Karpas-422 (cell line): ENCODE data around the gene TM7SF2. TPM values are rescaled to one million over a fixed set of nuclear protein-coding genes. Genes with fewer than 3 reads are reported as not detected.

Experiments used
- DNase-seq: peaks from one replicate; pipeline ENCODE4 v3.0.0-alpha.2; 2015
- H2AFZ ChIP-seq: fragments of 200-600 bp; sonication (generic); 2 replicates; pipeline ENCODE4 v1.6.1; 2014; ENCODE audit warnings: antibody characterized with exemption, low read length, mixed read lengths
- H3K27ac ChIP-seq: fragments of 200-600 bp; sonication (generic); 2 replicates; pipeline ENCODE4 v1.5.1; 2014; ENCODE audit warnings: mild to moderate bottlenecking, low read length, moderate library complexity
- H3K27me3 ChIP-seq: fragments of 200-600 bp; sonication (generic); 2 replicates; pipeline ENCODE4 v1.6.1; 2014; ENCODE audit warnings: low read length, mixed read lengths
- H3K36me3 ChIP-seq: fragments of 200-600 bp; sonication (generic); 2 replicates; pipeline ENCODE4 v1.6.1; 2014; ENCODE audit warnings: low read length, mixed read lengths; ENCODE audit not compliant: insufficient read depth
- H3K4me1 ChIP-seq: fragments of 200-600 bp; sonication (generic); 2 replicates; pipeline ENCODE4 v1.6.1; 2014; ENCODE audit warnings: mild to moderate bottlenecking, low read length, mixed read lengths
- H3K4me2 ChIP-seq: fragments of 200-600 bp; sonication (generic); 2 replicates; pipeline ENCODE4 v1.6.1; 2014; ENCODE audit warnings: low read length, low read depth, mild to moderate bottlenecking; ENCODE audit not compliant: poor library complexity, severe bottlenecking
- H3K4me3 ChIP-seq: fragments of 200-600 bp; sonication (generic); 2 replicates; pipeline ENCODE4 v1.5.1; 2014; ENCODE audit warnings: mild to moderate bottlenecking, antibody characterized with exemption, low read length, mixed read lengths
- H3K79me2 ChIP-seq: fragments of 200-600 bp; sonication (generic); 2 replicates; pipeline ENCODE4 v1.6.1; 2014; ENCODE audit warnings: mild to moderate bottlenecking, low read length, mixed read lengths
- H3K9ac ChIP-seq: fragments of 200-600 bp; sonication (generic); 2 replicates; pipeline ENCODE4 v1.6.0; 2014; ENCODE audit warnings: low read length
- H3K9me2 ChIP-seq: fragments of 200-600 bp; sonication (generic), shearing (Covaris generic); replicated peaks from 2 replicates; pipeline ENCODE4 v1.6.0; 2014; ENCODE audit warnings: mild to moderate bottlenecking, low read length, moderate library complexity; ENCODE audit not compliant: insufficient read depth
- H3K9me3 ChIP-seq: fragments of 300-700, 200-600 bp; sonication (generic); 2 replicates; pipeline ENCODE4 v1.6.1; 2014; ENCODE audit warnings: low read length, mixed read lengths
- H4K20me1 ChIP-seq: fragments of 200-600 bp; sonication (generic); 2 replicates; pipeline ENCODE4 v1.6.1; 2014; ENCODE audit warnings: mild to moderate bottlenecking, antibody characterized with exemption, low read length, low read depth; ENCODE audit not compliant: insufficient read depth
- total RNA-seq: library from RNA; depleted of rRNA; stranded (reverse); fragments of >200 nt; shearing (Covaris generic); gene quantifications from 2 replicates; pipeline ENCODE4 v1.2.3, GENCODE V29; 2014; ENCODE audit warnings: low replicate concordance

TM7SF2 gene
- total RNA-seq, 1 experiment from 2014 or later = 160 TPM

GRCh38 chr11:65107751-65108468 is 3.8 kb upstream of the TM7SF2 start:
- Histone ChIP-seq H3K27ac (no peak overlapping the region), H3K4me2 (no peak overlapping the region), H3K9ac (no peak overlapping the region), H3K4me3 (no peak overlapping the region), H3K9me2 (no peaks in the 10 kb centered on the region), H3K4me1 (peaks cover 15% of the 10 kb centered on the region), H3K36me3 (no peaks in the 10 kb centered on the region), H3K27me3 (no peaks in the 10 kb centered on the region), H2AFZ (no peak overlapping the region), H3K9me3 (no peaks in the 10 kb centered on the region), H4K20me1 (no peaks in the 10 kb centered on the region), H3K79me2 (peaks cover 17% of the 10 kb centered on the region)
- DNase-seq = no peak

- Histone ChIP-seq H3K4me1 (peaks cover 22% of the 10 kb centered on the region), H3K9ac (no peak overlapping the region), H3K27ac (no peak overlapping the region), H3K79me2 (peaks cover 21% of the 10 kb centered on the region), H4K20me1 (no peaks in the 10 kb centered on the region), H3K36me3 (no peaks in the 10 kb centered on the region), H3K9me3 (no peaks in the 10 kb centered on the region), H3K27me3 (no peaks in the 10 kb centered on the region), H3K9me2 (no peaks in the 10 kb centered on the region), H3K4me3 (no peak overlapping the region), H3K4me2 (no peak overlapping the region), H2AFZ (no peak overlapping the region)
- no peak for DNase-seq
Observed at GRCh38 chr11:65108469-65109123, 3.1 kb upstream of the TM7SF2 start.

- Histone ChIP-seq H3K4me3 (no peak overlapping the region), H3K27ac (no peak overlapping the region), H3K9me3 (no peaks in the 10 kb centered on the region), H3K27me3 (no peaks in the 10 kb centered on the region), H2AFZ (no peak overlapping the region), H3K4me1 (peaks cover 31% of the 10 kb centered on the region), H4K20me1 (no peaks in the 10 kb centered on the region), H3K36me3 (no peaks in the 10 kb centered on the region), H3K9ac (no peak overlapping the region), H3K9me2 (no peaks in the 10 kb centered on the region), H3K79me2 (peaks cover 26% of the 10 kb centered on the region), H3K4me2 (no peak overlapping the region)
- no peak for DNase-seq
Observed at GRCh38 chr11:65109231-65110198, 2.2 kb upstream of the TM7SF2 start.

GRCh38 chr11:65110354-65110861 is 1.3 kb upstream of the TM7SF2 start:
- Histone ChIP-seq H2AFZ (no peak overlapping the region), H3K9me2 (no peaks in the 10 kb centered on the region), H3K9ac (peak overlapping the region; percentile 51), H3K9me3 (no peaks in the 10 kb centered on the region), H3K27me3 (no peaks in the 10 kb centered on the region), H3K4me2 (peak overlapping the region; percentile 25), H3K79me2 (peaks cover 32% of the 10 kb centered on the region), H4K20me1 (no peaks in the 10 kb centered on the region), H3K36me3 (0 out of 2 replicates have a peak, but pooled peaks cover 1% of the 10 kb centered on the region), H3K4me3 (no peak overlapping the region), H3K27ac (no peak overlapping the region; the same call in 1 of the 2 replicates), H3K4me1 (peaks cover 40% of the 10 kb centered on the region)
- DNase-seq = peak; percentile 96

- no peaks in the 10 kb centered on the region for H4K20me1 ChIP-seq
- H3K27ac ChIP-seq = no peak overlapping the region; the same call in 1 of the 2 replicates
- no peaks in the 10 kb centered on the region for H3K9me3 ChIP-seq
- H2AFZ ChIP-seq = no peak overlapping the region
- H3K4me3 ChIP-seq = no peak overlapping the region
- peak overlapping the region; percentile 36 for H3K4me2 ChIP-seq
- no peaks in the 10 kb centered on the region for H3K27me3 ChIP-seq
- DNase-seq = no peak
- H3K36me3 ChIP-seq = 0 out of 2 replicates have a peak, but pooled peaks cover 6% of the 10 kb centered on the region
- peaks cover 36% of the 10 kb centered on the region for H3K79me2 ChIP-seq
- H3K4me1 ChIP-seq = peaks cover 48% of the 10 kb centered on the region
- H3K9me2 ChIP-seq = no peaks in the 10 kb centered on the region
- H3K9ac ChIP-seq = no peak overlapping the region
Observed at GRCh38 chr11:65111159-65111743, 421 bp upstream of the TM7SF2 start.

GRCh38 chr11:65112546-65113360 is 1.1 kb downstream of the TM7SF2 start:
- no peak overlapping the region for H2AFZ ChIP-seq
- no peaks in the 10 kb centered on the region for H3K27me3 ChIP-seq
- H3K9me2 ChIP-seq = no peaks in the 10 kb centered on the region
- DNase-seq = peak; percentile 88
- peak overlapping the region; percentile 99 for H3K4me3 ChIP-seq
- peaks cover 57% of the 10 kb centered on the region for H3K4me1 ChIP-seq
- peaks cover 42% of the 10 kb centered on the region for H3K79me2 ChIP-seq
- peak overlapping the region; percentile 99 for H3K4me2 ChIP-seq
- peak overlapping the region; percentile 97 for H3K9ac ChIP-seq
- no peaks in the 10 kb centered on the region for H3K9me3 ChIP-seq
- H4K20me1 ChIP-seq = no peaks in the 10 kb centered on the region
- H3K36me3 ChIP-seq = 0 out of 2 replicates have a peak, but pooled peaks cover 6% of the 10 kb centered on the region
- H3K27ac ChIP-seq = peak overlapping the region; percentile 85

GRCh38 chr11:65113361-65113756 is 1.7 kb downstream of the TM7SF2 start:
- Histone ChIP-seq H3K4me3 (peak overlapping the region; percentile 99), H3K9ac (peak overlapping the region; percentile 97), H3K36me3 (peaks cover 6% of the 10 kb centered on the region; the same call in 1 of the 2 replicates)

More at GRCh38 chr11:65113361-65113756, 1.7 kb downstream of the TM7SF2 start:
- no peaks in the 10 kb centered on the region for H4K20me1 ChIP-seq
- no peak overlapping the region for H2AFZ ChIP-seq
- no peaks in the 10 kb centered on the region for H3K9me3 ChIP-seq
- peak overlapping the region; percentile 85 for H3K27ac ChIP-seq
- H3K4me1 ChIP-seq = peaks cover 62% of the 10 kb centered on the region
- H3K9me2 ChIP-seq = no peaks in the 10 kb centered on the region
- H3K27me3 ChIP-seq = no peaks in the 10 kb centered on the region
- peaks cover 42% of the 10 kb centered on the region for H3K79me2 ChIP-seq
- peak overlapping the region; percentile 99 for H3K4me2 ChIP-seq
- DNase-seq = peak; percentile 56
